Measurements from ENCODE around the gene CALD1. TPM values are rescaled to one million over a fixed set of nuclear protein-coding genes. Genes with fewer than 3 reads are reported as not detected.

The CALD1 gene
- polyA plus RNA-seq, 1 donor from 2014 or later = 8.0 TPM

DNA sequence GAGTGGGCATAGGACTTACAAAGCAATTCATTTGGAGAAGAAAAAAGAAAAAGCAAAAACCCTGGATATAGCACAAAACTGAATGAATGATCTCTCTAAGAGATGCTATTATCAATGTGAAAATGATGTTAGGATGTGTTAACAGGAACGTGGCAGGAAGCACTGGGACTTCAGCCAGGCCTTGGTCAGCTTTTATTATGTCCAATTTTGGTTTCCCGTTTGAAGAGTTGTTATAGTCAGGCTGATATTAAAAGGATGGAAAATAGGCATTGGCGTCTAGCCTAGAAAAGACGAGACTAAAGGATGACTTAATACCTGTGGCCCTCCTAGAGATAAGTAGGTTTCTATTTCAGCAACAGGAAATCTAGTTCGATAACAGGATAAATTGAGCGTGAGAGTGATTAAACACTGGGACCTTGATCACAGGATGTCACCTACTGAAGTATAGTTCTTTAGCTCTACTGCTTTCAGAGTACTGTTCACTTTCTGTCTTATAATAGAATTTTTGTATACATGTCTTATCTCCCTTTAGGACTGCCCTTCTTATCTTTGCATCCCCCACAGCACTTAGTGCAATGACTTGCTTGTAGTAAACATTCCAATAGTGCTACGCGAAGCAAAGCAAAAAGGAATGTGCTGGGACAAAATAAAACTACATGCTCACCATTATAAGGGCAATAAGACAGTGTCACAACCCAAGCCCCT is 107.1 kb downstream of the CALD1 start:
- no peak overlapping the region for H3K4me2 ChIP-seq (ENCODE audit: low read length)
- H3K36me3 ChIP-seq (ENCODE audit: insufficient read depth, low read length) = no peaks in the 10 kb centered on the region
- no peak overlapping the region for H3K4me3 ChIP-seq (ENCODE audit: low read length)
- H4K20me1 ChIP-seq (ENCODE audit: insufficient read depth) = no peaks in the 10 kb centered on the region
- no peak overlapping the region for H2AFZ ChIP-seq (ENCODE audit: low read depth, low read length)
- TF ChIP-seq TAF1 (IDR thresholded peaks at IDR 0.05; ENCODE audit: low read depth) = no peak
- TF ChIP-seq MXI1 (conservative IDR thresholded peaks at IDR 0.05; ENCODE audit: poor library complexity, severe bottlenecking) = no peak
- TF ChIP-seq, protein P1, sequence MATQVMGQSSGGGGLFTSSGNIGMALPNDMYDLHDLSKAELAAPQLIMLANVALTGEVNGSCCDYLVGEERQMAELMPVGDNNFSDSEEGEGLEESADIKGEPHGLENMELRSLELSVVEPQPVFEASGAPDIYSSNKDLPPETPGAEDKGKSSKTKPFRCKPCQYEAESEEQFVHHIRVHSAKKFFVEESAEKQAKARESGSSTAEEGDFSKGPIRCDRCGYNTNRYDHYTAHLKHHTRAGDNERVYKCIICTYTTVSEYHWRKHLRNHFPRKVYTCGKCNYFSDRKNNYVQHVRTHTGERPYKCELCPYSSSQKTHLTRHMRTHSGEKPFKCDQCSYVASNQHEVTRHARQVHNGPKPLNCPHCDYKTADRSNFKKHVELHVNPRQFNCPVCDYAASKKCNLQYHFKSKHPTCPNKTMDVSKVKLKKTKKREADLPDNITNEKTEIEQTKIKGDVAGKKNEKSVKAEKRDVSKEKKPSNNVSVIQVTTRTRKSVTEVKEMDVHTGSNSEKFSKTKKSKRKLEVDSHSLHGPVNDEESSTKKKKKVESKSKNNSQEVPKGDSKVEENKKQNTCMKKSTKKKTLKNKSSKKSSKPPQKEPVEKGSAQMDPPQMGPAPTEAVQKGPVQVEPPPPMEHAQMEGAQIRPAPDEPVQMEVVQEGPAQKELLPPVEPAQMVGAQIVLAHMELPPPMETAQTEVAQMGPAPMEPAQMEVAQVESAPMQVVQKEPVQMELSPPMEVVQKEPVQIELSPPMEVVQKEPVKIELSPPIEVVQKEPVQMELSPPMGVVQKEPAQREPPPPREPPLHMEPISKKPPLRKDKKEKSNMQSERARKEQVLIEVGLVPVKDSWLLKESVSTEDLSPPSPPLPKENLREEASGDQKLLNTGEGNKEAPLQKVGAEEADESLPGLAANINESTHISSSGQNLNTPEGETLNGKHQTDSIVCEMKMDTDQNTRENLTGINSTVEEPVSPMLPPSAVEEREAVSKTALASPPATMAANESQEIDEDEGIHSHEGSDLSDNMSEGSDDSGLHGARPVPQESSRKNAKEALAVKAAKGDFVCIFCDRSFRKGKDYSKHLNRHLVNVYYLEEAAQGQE (IDR thresholded peaks at IDR 0.05; ENCODE audit: borderline replicate concordance) = no peak
- no peak for TF ChIP-seq RAD21 (conservative IDR thresholded peaks at IDR 0.05)
- TF ChIP-seq, protein P2, sequence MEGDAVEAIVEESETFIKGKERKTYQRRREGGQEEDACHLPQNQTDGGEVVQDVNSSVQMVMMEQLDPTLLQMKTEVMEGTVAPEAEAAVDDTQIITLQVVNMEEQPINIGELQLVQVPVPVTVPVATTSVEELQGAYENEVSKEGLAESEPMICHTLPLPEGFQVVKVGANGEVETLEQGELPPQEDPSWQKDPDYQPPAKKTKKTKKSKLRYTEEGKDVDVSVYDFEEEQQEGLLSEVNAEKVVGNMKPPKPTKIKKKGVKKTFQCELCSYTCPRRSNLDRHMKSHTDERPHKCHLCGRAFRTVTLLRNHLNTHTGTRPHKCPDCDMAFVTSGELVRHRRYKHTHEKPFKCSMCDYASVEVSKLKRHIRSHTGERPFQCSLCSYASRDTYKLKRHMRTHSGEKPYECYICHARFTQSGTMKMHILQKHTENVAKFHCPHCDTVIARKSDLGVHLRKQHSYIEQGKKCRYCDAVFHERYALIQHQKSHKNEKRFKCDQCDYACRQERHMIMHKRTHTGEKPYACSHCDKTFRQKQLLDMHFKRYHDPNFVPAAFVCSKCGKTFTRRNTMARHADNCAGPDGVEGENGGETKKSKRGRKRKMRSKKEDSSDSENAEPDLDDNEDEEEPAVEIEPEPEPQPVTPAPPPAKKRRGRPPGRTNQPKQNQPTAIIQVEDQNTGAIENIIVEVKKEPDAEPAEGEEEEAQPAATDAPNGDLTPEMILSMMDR (IDR thresholded peaks at IDR 0.05; ENCODE audit: poor library complexity, severe bottlenecking) = no peak
- no peak for TF ChIP-seq POLR2AphosphoS5 (IDR thresholded peaks at IDR 0.05)
- TF ChIP-seq EZH2 (IDR thresholded peaks at IDR 0.05; ENCODE audit: borderline replicate concordance, insufficient read depth, low read length, poor library complexity, severe bottlenecking) = no peak
- no peak overlapping the region for H3K27ac ChIP-seq (ENCODE audit: low read length)
- H3K9me2 ChIP-seq (ENCODE audit: insufficient read depth, low read length) = no peaks in the 10 kb centered on the region
- no peaks in the 10 kb centered on the region for H3K79me2 ChIP-seq (replicated peaks; ENCODE audit: insufficient read depth, low read length)
- H3K27me3 ChIP-seq (ENCODE audit: insufficient read depth, low read depth, low read length) = no peaks in the 10 kb centered on the region
- no peaks in the 10 kb centered on the region for H3K9me3 ChIP-seq (ENCODE audit: low read length)
- H3F3A ChIP-seq (ENCODE audit: insufficient read depth, low read length, poor library complexity, severe bottlenecking) = no peaks in the 10 kb centered on the region
- no peak overlapping the region for H3K9ac ChIP-seq (ENCODE audit: low read length)

DNA sequence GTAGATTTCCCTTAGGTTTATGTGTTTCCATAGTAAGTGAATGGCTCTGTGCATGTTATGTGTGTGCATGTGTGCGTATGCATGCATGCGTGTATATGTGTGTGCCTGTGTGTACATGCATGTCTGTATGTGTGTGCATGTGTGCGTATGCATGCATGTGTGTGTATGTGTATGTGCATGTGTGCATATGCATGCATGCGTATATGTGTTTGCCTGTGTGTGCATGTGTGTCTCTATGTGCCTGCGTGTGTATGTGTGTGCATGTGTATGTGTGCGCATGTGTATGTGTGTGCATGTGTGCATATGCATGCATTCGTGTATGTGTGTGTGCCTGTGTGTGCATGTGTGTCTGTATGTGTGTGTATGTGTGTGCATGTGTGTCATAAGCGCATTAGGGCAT is 108.1 kb downstream of the CALD1 start:
- no peak overlapping the region for H2AFZ ChIP-seq (ENCODE audit: low read depth, low read length)
- no peak overlapping the region for H3K4me3 ChIP-seq (ENCODE audit: low read length)
- no peaks in the 10 kb centered on the region for H3K9me3 ChIP-seq (ENCODE audit: low read length)
- no peaks in the 10 kb centered on the region for H3K27me3 ChIP-seq (ENCODE audit: insufficient read depth, low read depth, low read length)
- H3F3A ChIP-seq (ENCODE audit: insufficient read depth, low read length, poor library complexity, severe bottlenecking) = no peaks in the 10 kb centered on the region
- H3K79me2 ChIP-seq (replicated peaks; ENCODE audit: insufficient read depth, low read length) = no peaks in the 10 kb centered on the region
- H3K9me2 ChIP-seq (ENCODE audit: insufficient read depth, low read length) = no peaks in the 10 kb centered on the region
- H4K20me1 ChIP-seq (ENCODE audit: insufficient read depth) = no peaks in the 10 kb centered on the region
- H3K9ac ChIP-seq (ENCODE audit: low read length) = no peak overlapping the region
- H3K4me2 ChIP-seq (ENCODE audit: low read length) = no peak overlapping the region
- TF ChIP-seq EP300 (conservative IDR thresholded peaks at IDR 0.05; ENCODE audit: poor library complexity, severe bottlenecking) (no peak), POLR2AphosphoS5 (IDR thresholded peaks at IDR 0.05) (no peak), MXI1 (conservative IDR thresholded peaks at IDR 0.05; ENCODE audit: poor library complexity, severe bottlenecking) (no peak), RAD21 (conservative IDR thresholded peaks at IDR 0.05) (no peak)
- TF ChIP-seq, protein P2 (IDR thresholded peaks at IDR 0.05; ENCODE audit: poor library complexity, severe bottlenecking) = no peak
- TF ChIP-seq, protein P1 (IDR thresholded peaks at IDR 0.05; ENCODE audit: borderline replicate concordance) = no peak
- H3K36me3 ChIP-seq (ENCODE audit: insufficient read depth, low read length) = no peaks in the 10 kb centered on the region
- H3K27ac ChIP-seq (ENCODE audit: low read length) = no peak overlapping the region
